WTC11 (cell line): ENCODE data around the gene SREBF1. TPM values are rescaled to one million over a fixed set of nuclear protein-coding genes. Genes with fewer than 3 reads are reported as not detected.

Source experiments
- ATAC-seq: fragments of 200-7000 bp; cut with Tn5 transposase; 2 replicates; pipeline ENCODE4 v1.10.0; 2021; ENCODE audit warnings: mild to moderate bottlenecking, moderate library complexity
- CTCF ChIA-PET: fragments of 300-600 bp; sonication (Branson Sonifier 250); formaldehyde crosslinking; loops from one replicate; lab custom pipeline; 2021; ENCODE audit warnings: antibody characterized with exemption; lab: Charles Lee
- POLR2A ChIA-PET: fragments of 350-600 bp; sonication (Branson Sonifier 250); formaldehyde crosslinking; loops from one replicate; lab custom pipeline; 2021; ENCODE audit warnings: antibody characterized with exemption; lab: Charles Lee
- DNase-seq: peaks from one replicate; pipeline ENCODE4 v3.0.0; 2021; ENCODE audit warnings: low spot score
- H3K27ac Mint-ChIP-seq: 2 replicates; pipeline ENCODE4 v1.8.0; 2021; ENCODE audit warnings: mixed read lengths
- H3K27me3 Mint-ChIP-seq: 2 replicates; pipeline ENCODE4 v1.8.0; 2021; ENCODE audit warnings: low read depth, mild to moderate bottlenecking, moderate library complexity, mixed read lengths
- H3K36me3 Mint-ChIP-seq: 2 replicates; pipeline ENCODE4 v1.8.0; 2021; ENCODE audit warnings: mixed read lengths
- H3K4me1 Mint-ChIP-seq: 2 replicates; pipeline ENCODE4 v1.8.0; 2022; ENCODE audit warnings: mixed read lengths
- H3K4me3 Mint-ChIP-seq: 2 replicates; pipeline ENCODE4 v1.8.0; 2021; ENCODE audit warnings: mild to moderate bottlenecking, moderate library complexity, mixed read lengths
- H3K9me3 Mint-ChIP-seq: 2 replicates; pipeline ENCODE4 v1.8.0; 2021; ENCODE audit warnings: mixed read lengths
- AR ChIP-seq: fragments of 250-450 bp; sonication (Bioruptor Pico); IDR thresholded peaks from 2 replicates; pipeline ENCODE4 v1.9.0; 2021; ENCODE audit warnings: mild to moderate bottlenecking
- E2F4 ChIP-seq: sonication (generic); formaldehyde crosslinking; IDR thresholded peaks from 2 replicates; pipeline ENCODE4 v1.8.1; 2022; ENCODE audit warnings: low read depth, mild to moderate bottlenecking, moderate library complexity, missing genetic modification reagents, borderline replicate concordance
- E2F5 ChIP-seq: sonication (generic); formaldehyde crosslinking; IDR thresholded peaks from 2 replicates; pipeline ENCODE4 v1.8.1; 2022; ENCODE audit warnings: mild to moderate bottlenecking, moderate library complexity, missing genetic modification reagents
- ETV6 ChIP-seq: sonication (generic); formaldehyde crosslinking; IDR thresholded peaks from 2 replicates; pipeline ENCODE4 v1.8.1; 2022; ENCODE audit warnings: mild to moderate bottlenecking, missing genetic modification reagents
- FOXJ3 ChIP-seq: sonication (generic); formaldehyde crosslinking; IDR thresholded peaks from 2 replicates; pipeline ENCODE4 v1.9.0; 2021; ENCODE audit warnings: missing genetic modification reagents, mild to moderate bottlenecking, borderline replicate concordance
- FOXP1 ChIP-seq: sonication (generic); formaldehyde crosslinking; IDR thresholded peaks from 2 replicates; pipeline ENCODE4 v1.8.0; 2022; ENCODE audit warnings: missing genetic modification reagents, mild to moderate bottlenecking, moderate library complexity, borderline replicate concordance
- MYBL2 ChIP-seq: sonication (generic); formaldehyde crosslinking; IDR thresholded peaks from 2 replicates; pipeline ENCODE4 v1.8.1; 2023; ENCODE audit warnings: mild to moderate bottlenecking, moderate library complexity, missing genetic modification reagents
- NR1H2 ChIP-seq: sonication (generic); formaldehyde crosslinking; IDR thresholded peaks from 2 replicates; pipeline ENCODE4 v1.9.0; 2021; ENCODE audit warnings: mild to moderate bottlenecking, moderate library complexity, missing genetic modification reagents
- NR3C1 ChIP-seq: sonication (generic); formaldehyde crosslinking; conservative IDR thresholded peaks from 2 replicates; pipeline ENCODE4 v1.8.1; 2023; ENCODE audit warnings: low read depth, mild to moderate bottlenecking, missing genetic modification reagents
- TEAD1 ChIP-seq: sonication (generic); formaldehyde crosslinking; IDR thresholded peaks from 2 replicates; pipeline ENCODE4 v1.8.0; 2022; ENCODE audit warnings: mild to moderate bottlenecking, missing genetic modification reagents
- TEAD4 ChIP-seq: sonication (generic); formaldehyde crosslinking; IDR thresholded peaks from 2 replicates; pipeline ENCODE4 v1.8.0; 2022; ENCODE audit warnings: mild to moderate bottlenecking, missing genetic modification reagents
- USF1 ChIP-seq: sonication (generic); formaldehyde crosslinking; IDR thresholded peaks from 2 replicates; pipeline ENCODE4 v1.8.0; 2022; ENCODE audit warnings: mild to moderate bottlenecking, missing genetic modification reagents
- ZNF138 ChIP-seq: sonication (generic); formaldehyde crosslinking; conservative IDR thresholded peaks from 2 replicates; pipeline ENCODE4 v1.8.1; 2022; ENCODE audit warnings: mild to moderate bottlenecking, moderate library complexity, missing genetic modification reagents
- ZNF423 ChIP-seq: fragments of 250-450 bp; sonication (Bioruptor Pico); IDR thresholded peaks from 2 replicates; pipeline ENCODE4 v2.1.2; 2022; ENCODE audit warnings: mild to moderate bottlenecking, moderate library complexity
- total RNA-seq: library from RNA; stranded (reverse); gene quantifications from 3 replicates; pipeline ENCODE4 v1.2.3, GENCODE V29; 2021
- TF ChIP-seq, protein P1 (sequence below): sonication (generic); formaldehyde crosslinking; IDR thresholded peaks from 2 replicates; pipeline ENCODE4 v1.8.0; 2023; ENCODE audit warnings: missing genetic modification reagents

SREBF1 gene
- total RNA-seq, 1 experiment from 2014 or later = 93.7 TPM

DNA sequence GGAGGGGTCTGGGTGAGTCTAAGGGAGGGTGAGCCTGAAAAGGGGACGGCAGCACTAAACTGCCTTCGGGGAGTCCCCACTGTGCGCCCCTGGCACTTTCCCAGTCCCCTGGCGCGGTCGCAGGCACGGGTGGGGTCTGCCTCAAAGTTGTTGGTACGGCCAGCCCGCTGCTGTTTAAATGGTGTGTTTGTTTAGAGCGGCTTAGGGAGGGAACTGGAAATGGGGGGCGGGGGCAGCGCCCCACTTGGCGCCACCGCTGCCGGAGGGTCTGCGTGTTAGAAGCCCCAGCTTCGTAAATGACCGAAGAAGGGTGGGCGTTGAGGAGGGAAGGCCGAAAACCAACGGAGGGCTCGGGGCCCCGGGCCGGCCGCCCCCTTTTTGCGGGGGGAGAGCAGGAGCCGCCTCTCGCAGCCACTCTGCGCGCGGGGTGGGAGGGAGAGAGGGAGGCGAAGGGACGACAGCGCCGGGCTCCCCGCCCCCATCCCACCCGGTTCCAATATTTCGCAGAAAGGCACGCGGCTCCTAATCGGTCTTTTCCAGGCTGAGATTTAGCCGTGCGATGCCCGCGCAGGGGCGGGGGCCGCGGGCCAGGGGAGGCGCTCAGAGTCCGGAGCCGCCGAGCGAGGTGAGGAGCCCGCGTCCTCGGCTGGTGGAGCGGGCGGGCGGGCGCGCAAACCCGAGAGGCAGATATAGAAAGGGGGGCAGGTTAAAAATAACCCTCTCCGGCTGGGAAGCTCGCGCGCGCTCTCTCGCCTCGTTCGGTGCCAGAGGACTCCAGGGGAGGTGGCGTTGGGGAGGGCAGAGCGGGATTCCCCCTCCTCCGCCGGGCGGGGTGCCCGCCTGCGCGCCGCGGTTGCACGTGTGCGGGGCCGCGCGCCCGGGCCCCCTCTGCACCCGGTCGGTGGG is 54.9 kb downstream of the SREBF1 start:
- no peak for TF ChIP-seq AR (CRISPR knock-in tag)
- 0 out of 2 replicates have a peak, but pooled peaks have one; percentile 9 for TF ChIP-seq E2F5
- TF ChIP-seq E2F4 (CRISPR knock-in tag) = no peak
- no peak for TF ChIP-seq NR1H2 (CRISPR knock-in tag)
- TF ChIP-seq ZNF138 (CRISPR knock-in tag) = no peak
- TF ChIP-seq FOXP1 (CRISPR knock-in tag) = no peak
- H3K4me1 Mint-ChIP-seq = peaks cover 49% of the 10 kb centered on the region
- peaks cover 23% of the 10 kb centered on the region for H3K27me3 Mint-ChIP-seq
- H3K4me3 Mint-ChIP-seq = peak overlapping the region; percentile 78
- H3K36me3 Mint-ChIP-seq = no peaks in the 10 kb centered on the region
- H3K9me3 Mint-ChIP-seq = no peaks in the 10 kb centered on the region
- H3K27ac Mint-ChIP-seq = no peak overlapping the region
- peak; percentile 64 for DNase-seq
- ChIA-PET CTCF (interaction anchor here (0.6 to 3.3 kb wide), 29 partner anchors 11 to 285 kb away, joined by 3 to 38 read pairs (median 3); no protein-coding TSS in a partner anchor), POLR2A (interaction anchor here (0.7 to 2.5 kb wide), 5 partner anchors 11 to 235 kb away, joined by 3 to 11 read pairs (median 3); partner anchors contain the start of gene SREBF1)
- no peak for ATAC-seq

GRCh38 chr17:17780922-17781590 is 55.7 kb downstream of the SREBF1 start:
- TF ChIP-seq USF1 (CRISPR knock-in tag) (no peak), TEAD1 (CRISPR knock-in tag) (peak; percentile 70; the same call in 1 of the 2 replicates), E2F5 (0 out of 2 replicates have a peak, but pooled peaks have one; percentile 29), TEAD4 (CRISPR knock-in tag) (peak; percentile 52; the same call in 1 of the 2 replicates), ETV6 (peak; percentile 17; the same call in 1 of the 2 replicates), FOXJ3 (CRISPR knock-in tag) (no peak), FOXP1 (CRISPR knock-in tag) (0 out of 2 replicates have a peak, but pooled peaks have one; percentile 25), MYBL2 (CRISPR knock-in tag) (peak; percentile 26; the same call in 1 of the 2 replicates), NR3C1 (CRISPR knock-in tag) (no peak), ZNF423 (CRISPR knock-in tag) (0 out of 2 replicates have a peak, but pooled peaks have one; percentile 10)
- TF ChIP-seq, protein P1, sequence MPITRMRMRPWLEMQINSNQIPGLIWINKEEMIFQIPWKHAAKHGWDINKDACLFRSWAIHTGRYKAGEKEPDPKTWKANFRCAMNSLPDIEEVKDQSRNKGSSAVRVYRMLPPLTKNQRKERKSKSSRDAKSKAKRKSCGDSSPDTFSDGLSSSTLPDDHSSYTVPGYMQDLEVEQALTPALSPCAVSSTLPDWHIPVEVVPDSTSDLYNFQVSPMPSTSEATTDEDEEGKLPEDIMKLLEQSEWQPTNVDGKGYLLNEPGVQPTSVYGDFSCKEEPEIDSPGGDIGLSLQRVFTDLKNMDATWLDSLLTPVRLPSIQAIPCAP (CRISPR knock-in tag) = no peak
- Mint-ChIP-seq H3K4me1 (peaks cover 43% of the 10 kb centered on the region), H3K4me3 (peak overlapping the region; percentile 78), H3K9me3 (no peaks in the 10 kb centered on the region), H3K36me3 (no peaks in the 10 kb centered on the region), H3K27me3 (peaks cover 20% of the 10 kb centered on the region), H3K27ac (peak overlapping the region; percentile 89)
- DNase-seq = peak; percentile 71
- POLR2A ChIA-PET = interaction anchor here (0.9 to 2.5 kb wide), 4 partner anchors 35 to 234 kb away, joined by 3 to 11 read pairs (median 4); partner anchors contain the start of gene SREBF1
- CTCF ChIA-PET = interaction anchor here (0.6 to 3.3 kb wide), 32 partner anchors 10 to 284 kb away, joined by 3 to 38 read pairs (median 3); no protein-coding TSS in a partner anchor
- ATAC-seq = peak; percentile 67
